Activated T-cell treated with anti-CD3 and anti-CD28 coated beads, Interleukin-2, amount 50 U/mL, for 24 hours (primary cell): ENCODE results near the gene FGF1.

ENCODE experiments used
- DNase-seq: peaks from one replicate; pipeline ENCODE4 v3.0.0-alpha.2; 2020
- H3K27ac Mint-ChIP-seq: 2 replicates; pipeline ENCODE4 v1.8.0; 2020; ENCODE audit warnings: mild to moderate bottlenecking, mixed read lengths
- H3K27me3 Mint-ChIP-seq: 2 replicates; pipeline ENCODE4 v1.8.0; 2020; ENCODE audit warnings: mixed read lengths
- H3K36me3 Mint-ChIP-seq: 2 replicates; pipeline ENCODE4 v1.8.0; 2020; ENCODE audit warnings: low read depth, mixed read lengths
- H3K4me1 Mint-ChIP-seq: 2 replicates; pipeline ENCODE4 v1.8.0; 2020; ENCODE audit warnings: low read depth, mixed read lengths
- H3K4me3 Mint-ChIP-seq: 2 replicates; pipeline ENCODE4 v1.8.0; 2020; ENCODE audit warnings: mild to moderate bottlenecking, moderate library complexity, mixed read lengths
- H3K9me3 Mint-ChIP-seq: 2 replicates; pipeline ENCODE4 v1.8.0; 2020; ENCODE audit warnings: mixed read lengths

Gene FGF1

DNA sequence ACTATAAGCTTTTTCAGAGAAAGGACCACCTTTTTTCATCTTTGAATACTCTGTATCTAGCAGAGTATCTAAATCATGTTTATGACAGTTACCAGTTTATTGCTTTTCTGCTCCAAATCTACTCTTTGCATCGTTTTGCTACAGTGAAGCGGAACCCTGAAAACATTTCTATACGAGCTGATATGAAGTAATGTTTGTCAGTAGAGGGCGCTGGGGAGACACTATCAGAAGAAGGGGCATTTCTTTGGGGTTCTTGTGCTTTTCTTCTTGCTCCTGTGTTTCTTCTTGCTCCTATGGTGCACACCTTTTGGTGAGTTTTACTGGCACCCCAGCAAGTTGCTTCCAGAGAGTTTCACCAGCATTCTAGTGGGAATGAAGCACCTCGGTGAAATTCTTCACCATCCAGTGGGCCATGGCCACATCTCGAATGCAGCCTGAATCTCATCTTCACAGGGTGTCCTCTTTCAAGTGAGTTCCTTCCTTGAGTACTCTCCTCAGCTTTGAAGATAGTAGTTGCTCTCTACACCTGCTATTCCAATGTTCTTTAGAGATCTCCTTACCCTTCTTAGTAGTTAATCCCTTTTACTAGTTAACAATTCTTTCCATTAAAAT lies 98.4 kb downstream of the FGF1 start:
- H3K4me3 Mint-ChIP-seq: no peak overlapping the region
- peaks cover 11% of the 10 kb centered on the region for H3K4me1 Mint-ChIP-seq
- no peaks in the 10 kb centered on the region for H3K9me3 Mint-ChIP-seq
- H3K36me3 Mint-ChIP-seq: no peaks in the 10 kb centered on the region
- H3K27ac Mint-ChIP-seq: no peak overlapping the region
- no peak for DNase-seq
- peaks cover 3% of the 10 kb centered on the region for H3K27me3 Mint-ChIP-seq

DNA sequence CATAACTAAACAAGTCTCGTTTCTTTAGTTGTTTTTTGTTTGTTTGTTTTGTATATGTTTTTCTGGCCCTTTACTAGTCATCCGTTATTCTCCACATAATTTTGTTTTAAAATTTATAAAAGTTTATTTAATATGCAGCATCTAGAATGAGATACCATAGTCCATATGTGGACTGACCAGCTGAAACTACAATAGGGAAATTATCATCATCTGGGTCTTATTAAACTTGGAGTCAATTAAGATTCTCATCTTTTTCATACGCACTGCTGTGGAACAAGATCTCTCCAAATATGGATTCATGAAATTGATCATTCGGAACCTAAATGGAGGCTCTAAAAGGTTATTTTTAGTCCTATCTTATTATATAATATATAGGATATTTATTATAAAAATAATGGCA lies 99.3 kb downstream of the FGF1 start:
- Mint-ChIP-seq H3K27ac (no peak overlapping the region), H3K4me1 (peaks cover 16% of the 10 kb centered on the region)

DNA sequence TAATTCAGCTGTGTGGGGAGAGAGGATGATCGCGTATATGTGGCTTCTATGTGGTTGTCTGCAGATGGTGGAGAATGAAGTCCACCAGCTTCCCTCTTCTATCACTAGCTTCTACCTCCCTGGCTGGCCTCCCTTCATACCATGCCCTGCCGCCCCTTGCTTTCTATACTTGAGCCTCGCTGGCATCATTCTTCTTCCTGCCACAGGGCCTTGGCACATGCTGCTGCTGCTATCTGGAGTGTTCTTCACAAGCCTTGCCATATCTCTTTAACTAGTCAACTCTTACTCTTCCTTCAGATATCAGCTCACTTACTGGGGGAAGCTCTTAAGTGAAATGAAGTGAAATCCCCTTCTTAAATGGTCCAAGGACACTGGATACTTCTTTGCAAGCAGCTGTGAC lies 100.4 kb downstream of the FGF1 start:
- H3K9me3 Mint-ChIP-seq: no peaks in the 10 kb centered on the region
- DNase-seq: no peak
- peaks cover 25% of the 10 kb centered on the region for H3K4me1 Mint-ChIP-seq
- no peak overlapping the region for H3K27ac Mint-ChIP-seq
- peaks cover 3% of the 10 kb centered on the region for H3K27me3 Mint-ChIP-seq
- H3K36me3 Mint-ChIP-seq: no peaks in the 10 kb centered on the region
- H3K4me3 Mint-ChIP-seq: no peak overlapping the region

More for the DNA sequence above, 99.3 kb downstream of the FGF1 start:
- no peak overlapping the region for H3K4me3 Mint-ChIP-seq
- no peaks in the 10 kb centered on the region for H3K36me3 Mint-ChIP-seq
- H3K27me3 Mint-ChIP-seq: peaks cover 3% of the 10 kb centered on the region
- H3K9me3 Mint-ChIP-seq: no peaks in the 10 kb centered on the region
- DNase-seq: no peak

DNA sequence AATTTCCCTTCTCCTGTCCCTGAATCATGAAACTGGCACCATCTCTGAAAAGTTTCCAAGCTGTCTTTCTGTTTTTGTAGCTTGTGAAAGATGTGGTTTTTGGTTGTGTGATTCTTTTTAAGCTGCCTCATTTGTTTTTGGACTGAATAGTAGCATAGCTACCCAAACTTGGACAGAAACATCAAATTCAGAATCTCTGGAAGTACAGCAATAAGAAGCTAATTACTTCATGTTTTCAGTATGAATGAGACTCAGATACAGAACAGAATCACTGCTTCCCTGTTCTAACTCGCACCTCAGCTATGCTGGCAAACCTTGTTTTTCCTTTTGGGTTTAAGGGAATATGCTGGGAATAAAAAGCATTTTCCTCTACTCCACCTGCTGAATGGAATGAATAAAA lies 101.0 kb downstream of the FGF1 start:
- no peaks in the 10 kb centered on the region for H3K36me3 Mint-ChIP-seq
- no peaks in the 10 kb centered on the region for H3K9me3 Mint-ChIP-seq
- no peak for DNase-seq
- no peak overlapping the region for H3K4me3 Mint-ChIP-seq
- H3K27ac Mint-ChIP-seq: no peak overlapping the region
- peaks cover 3% of the 10 kb centered on the region for H3K27me3 Mint-ChIP-seq
- H3K4me1 Mint-ChIP-seq: peaks cover 29% of the 10 kb centered on the region

DNA sequence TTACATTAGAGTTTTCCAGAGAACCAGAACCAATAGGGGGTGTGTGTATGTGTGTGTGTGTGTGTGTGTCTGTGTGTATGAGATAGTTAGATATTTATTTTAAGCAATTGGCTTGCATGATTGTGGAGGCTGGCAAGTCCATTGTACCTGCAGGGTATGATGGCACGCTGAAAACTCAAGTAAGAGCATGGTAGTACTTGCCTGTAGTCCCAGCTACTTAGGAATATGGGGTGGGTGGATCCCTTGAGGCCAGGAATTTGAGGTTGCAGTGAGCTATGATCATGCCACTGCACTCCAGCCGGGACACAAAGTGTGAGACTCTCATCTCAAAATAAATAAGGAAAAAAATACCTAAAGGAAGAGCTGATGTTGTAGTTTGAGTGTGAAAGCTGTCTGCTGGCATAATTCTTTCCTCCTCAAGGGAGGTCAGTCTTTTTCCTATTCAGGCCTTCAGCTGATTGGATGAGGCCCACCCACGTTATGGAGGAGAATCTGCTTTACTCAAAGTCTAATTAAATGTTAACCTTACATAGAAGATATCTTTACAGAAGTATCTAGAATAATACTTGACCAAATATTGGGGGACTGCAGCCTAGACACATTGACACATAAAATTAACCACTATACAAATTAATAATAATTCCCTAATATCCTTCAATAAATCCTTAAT lies 107.6 kb downstream of the FGF1 start:
- DNase-seq: no peak
- Mint-ChIP-seq H3K27ac (no peak overlapping the region), H3K4me3 (no peak overlapping the region), H3K4me1 (peaks cover 29% of the 10 kb centered on the region), H3K27me3 (no peaks in the 10 kb centered on the region), H3K36me3 (no peaks in the 10 kb centered on the region), H3K9me3 (peaks cover 10% of the 10 kb centered on the region)

DNA sequence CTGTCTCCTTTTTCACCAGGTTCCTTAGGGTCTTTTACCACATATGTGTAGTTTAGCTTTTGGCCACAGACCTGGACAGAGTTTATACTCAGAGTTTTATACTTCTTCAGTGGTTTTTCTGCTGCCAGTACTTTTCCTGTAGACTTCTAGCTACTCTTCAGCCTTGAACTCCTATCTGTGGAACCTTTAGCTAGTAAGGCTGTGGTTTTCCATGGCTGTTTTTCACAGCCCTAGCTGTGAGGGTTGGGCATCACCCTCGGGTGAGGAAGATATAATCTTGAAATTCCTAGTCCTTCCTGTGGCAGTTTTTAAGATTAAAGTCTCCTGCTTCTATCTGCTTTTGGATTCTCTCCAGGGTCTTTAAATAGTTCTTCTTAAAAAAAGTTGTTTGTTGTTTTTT lies 109.1 kb downstream of the FGF1 start:
- Mint-ChIP-seq H3K4me1 (peaks cover 21% of the 10 kb centered on the region), H3K9me3 (peaks cover 10% of the 10 kb centered on the region), H3K36me3 (no peaks in the 10 kb centered on the region)

DNA sequence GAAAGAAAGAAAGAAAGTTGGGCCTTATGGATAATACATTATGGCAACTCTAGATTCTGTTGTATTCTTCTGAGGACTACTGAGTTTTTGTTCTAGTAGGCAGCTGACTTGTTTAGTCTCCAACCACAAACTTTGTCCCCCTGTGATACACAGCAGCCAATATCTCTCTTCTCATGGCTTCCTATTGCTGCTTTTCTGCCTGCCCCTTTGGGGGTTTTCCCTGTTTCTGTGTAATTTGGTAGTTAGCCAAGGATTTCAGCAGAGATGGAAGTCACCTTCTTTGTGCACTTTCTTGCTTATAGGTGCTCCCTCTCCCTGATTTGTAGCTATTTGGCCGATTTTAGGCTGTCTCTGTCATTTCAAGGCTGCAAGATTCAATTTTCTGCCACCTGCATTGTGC lies 109.6 kb downstream of the FGF1 start:
- Mint-ChIP-seq H3K36me3 (no peaks in the 10 kb centered on the region), H3K27me3 (no peaks in the 10 kb centered on the region), H3K9me3 (peaks cover 10% of the 10 kb centered on the region), H3K27ac (no peak overlapping the region), H3K4me1 (peaks cover 17% of the 10 kb centered on the region), H3K4me3 (no peak overlapping the region)
- DNase-seq: no peak

More for the DNA sequence above, 109.1 kb downstream of the FGF1 start:
- no peak for DNase-seq
- Mint-ChIP-seq H3K27ac (no peak overlapping the region), H3K4me3 (no peak overlapping the region), H3K27me3 (no peaks in the 10 kb centered on the region)

DNA sequence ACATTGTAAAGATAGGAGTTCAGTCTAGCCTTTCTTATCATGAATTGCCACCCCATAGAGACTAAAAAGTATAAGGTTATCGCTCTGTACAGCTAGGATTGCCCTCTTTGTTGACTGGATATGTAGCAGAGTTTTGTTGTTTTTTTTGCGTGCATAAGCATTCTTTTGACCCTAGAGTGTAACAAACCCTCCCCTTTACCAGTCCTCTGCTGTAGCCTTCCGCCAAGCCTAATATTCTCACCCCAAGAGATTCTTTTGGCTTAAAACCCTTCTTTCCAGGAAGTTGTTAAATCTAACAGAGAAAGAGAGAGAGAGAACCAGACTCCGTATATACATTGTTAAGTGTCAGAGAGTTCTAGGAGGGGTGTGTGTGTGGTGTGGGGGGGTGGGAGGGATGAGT lies 113.9 kb downstream of the FGF1 start:
- Mint-ChIP-seq H3K4me3 (no peak overlapping the region), H3K27me3 (no peaks in the 10 kb centered on the region), H3K9me3 (no peaks in the 10 kb centered on the region), H3K36me3 (no peaks in the 10 kb centered on the region), H3K4me1 (peaks cover 2% of the 10 kb centered on the region), H3K27ac (no peak overlapping the region)
- no peak for DNase-seq

DNA sequence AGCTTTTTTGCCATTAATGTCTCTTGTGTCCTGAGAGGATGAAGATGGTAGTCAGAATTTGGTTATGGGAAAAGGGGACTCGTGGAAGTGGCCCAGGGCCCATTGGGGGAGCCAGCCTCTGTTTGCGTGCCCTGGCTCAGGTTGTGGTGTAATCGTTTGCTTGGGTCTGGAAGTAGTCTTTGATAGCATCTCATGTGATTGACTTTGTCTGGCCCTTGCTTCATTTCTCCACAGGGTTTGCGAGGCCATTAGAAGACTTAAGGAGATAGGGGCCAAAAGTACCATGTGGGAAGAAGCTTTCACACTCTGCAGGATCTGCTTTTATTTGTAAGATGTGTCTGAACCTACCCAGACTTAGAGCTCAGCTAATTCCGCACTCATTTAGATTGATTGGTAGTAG lies 114.5 kb downstream of the FGF1 start:
- Mint-ChIP-seq H3K4me3 (no peak overlapping the region), H3K27me3 (no peaks in the 10 kb centered on the region), H3K9me3 (no peaks in the 10 kb centered on the region), H3K27ac (no peak overlapping the region), H3K36me3 (no peaks in the 10 kb centered on the region), H3K4me1 (no peaks in the 10 kb centered on the region)
- no peak for DNase-seq

DNA sequence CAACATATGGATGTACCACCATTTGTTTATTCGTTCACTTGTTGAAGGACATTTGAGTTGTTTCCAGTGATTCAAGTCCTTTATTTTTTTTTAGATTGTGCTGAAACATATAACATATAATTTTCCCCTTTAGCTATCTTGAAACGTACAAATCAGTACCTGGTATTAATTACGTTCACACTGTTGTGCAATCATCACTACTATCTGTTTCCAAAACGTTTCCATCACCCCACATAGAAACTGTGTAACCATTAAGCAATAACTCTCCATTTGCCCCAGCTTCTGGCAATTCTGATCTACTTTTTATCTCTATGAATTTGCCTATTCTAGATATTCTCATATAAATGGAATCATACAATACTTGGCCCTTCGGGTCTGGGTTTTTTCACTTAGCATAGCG lies 116.0 kb downstream of the FGF1 start:
- Mint-ChIP-seq H3K27ac (no peak overlapping the region), H3K4me3 (no peak overlapping the region), H3K9me3 (no peaks in the 10 kb centered on the region), H3K27me3 (no peaks in the 10 kb centered on the region), H3K4me1 (no peaks in the 10 kb centered on the region), H3K36me3 (no peaks in the 10 kb centered on the region)
- no peak for DNase-seq

DNA sequence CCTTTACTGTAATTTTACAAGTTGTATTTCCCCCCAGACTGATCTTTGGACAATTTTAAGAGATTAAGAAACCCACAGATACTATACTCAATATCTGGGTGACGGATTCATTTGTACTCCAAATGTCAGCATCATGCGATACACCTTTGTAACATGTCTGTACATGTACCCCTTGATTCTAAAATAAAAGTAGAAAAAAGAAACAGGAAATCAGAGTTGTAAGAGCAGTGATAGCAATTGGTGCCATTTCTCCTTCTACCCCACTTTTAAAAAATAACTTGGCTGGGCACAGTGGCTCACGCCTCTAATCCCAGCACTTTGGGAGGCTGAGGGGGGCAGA lies 116.9 kb downstream of the FGF1 start:
- no peak overlapping the region for H3K27ac Mint-ChIP-seq
- no peaks in the 10 kb centered on the region for H3K36me3 Mint-ChIP-seq
- no peaks in the 10 kb centered on the region for H3K9me3 Mint-ChIP-seq
- H3K4me3 Mint-ChIP-seq: no peak overlapping the region
- no peak for DNase-seq
- no peaks in the 10 kb centered on the region for H3K27me3 Mint-ChIP-seq
- H3K4me1 Mint-ChIP-seq: no peaks in the 10 kb centered on the region

DNA sequence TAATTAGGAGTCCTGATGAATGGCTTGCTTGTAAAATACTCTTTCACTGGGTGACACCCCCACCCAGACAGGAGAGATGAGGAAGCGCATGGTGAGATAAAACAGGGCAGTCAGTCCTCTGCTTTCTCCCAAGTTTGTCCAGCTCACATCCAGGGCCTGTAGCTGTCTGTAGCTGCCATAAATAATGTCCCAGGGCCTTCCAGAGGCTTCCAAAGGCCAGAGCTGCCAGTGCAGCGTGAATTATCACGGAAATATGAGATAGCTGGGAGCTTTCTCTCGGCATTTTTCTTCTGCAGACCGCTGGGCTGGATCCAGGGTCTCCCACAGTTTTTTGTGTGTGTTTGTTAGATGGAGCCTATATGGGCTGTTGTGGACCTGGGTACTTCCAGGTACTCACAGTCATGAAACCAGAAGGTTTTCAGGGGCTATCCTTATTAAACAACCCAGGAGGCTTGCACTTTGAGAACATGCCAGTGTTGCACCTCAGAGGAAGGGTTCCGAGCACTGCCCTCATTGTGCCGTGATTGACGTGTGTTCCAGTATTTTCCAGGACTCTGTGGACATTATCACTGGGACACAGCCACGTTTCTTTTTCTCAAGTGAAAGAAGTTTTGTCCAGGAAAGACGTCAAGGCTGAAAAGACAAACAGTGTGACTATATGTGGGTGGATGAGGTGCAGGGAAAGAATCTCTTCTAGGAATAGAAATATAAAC lies 117.5 kb downstream of the FGF1 start:
- DNase-seq: no peak
- Mint-ChIP-seq H3K4me3 (no peak overlapping the region), H3K27ac (no peak overlapping the region), H3K9me3 (no peaks in the 10 kb centered on the region), H3K4me1 (no peaks in the 10 kb centered on the region), H3K27me3 (no peaks in the 10 kb centered on the region), H3K36me3 (no peaks in the 10 kb centered on the region)

DNA sequence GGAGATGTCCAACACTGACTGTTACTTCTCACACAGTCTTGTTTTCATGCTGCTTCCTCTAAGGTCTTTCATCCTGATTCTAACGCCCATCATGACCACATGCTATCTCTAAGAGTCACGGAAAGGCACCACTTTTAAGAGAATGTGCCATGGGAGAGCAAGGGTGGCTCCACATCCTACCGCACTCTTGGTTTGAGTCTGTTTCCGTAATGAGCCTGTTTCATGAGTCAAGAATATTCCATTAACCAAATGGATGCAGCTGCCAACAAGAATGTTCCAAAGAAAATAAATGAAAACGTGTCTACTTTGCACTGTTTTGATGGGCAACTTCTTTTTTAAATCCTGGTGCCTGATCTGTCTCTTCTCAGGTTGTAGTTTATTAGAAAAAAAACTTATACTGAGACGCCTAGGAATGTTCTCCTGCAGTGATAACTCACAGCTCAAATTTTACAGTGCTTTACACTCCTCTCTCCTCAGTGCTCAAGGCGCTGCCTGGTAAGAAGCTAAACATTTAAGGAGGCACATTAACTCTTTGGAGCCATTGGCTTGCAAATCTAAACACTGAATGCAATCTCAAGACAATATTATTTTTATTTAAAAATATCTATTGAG lies 124.3 kb downstream of the FGF1 start:
- H3K27me3 Mint-ChIP-seq: peaks cover 2% of the 10 kb centered on the region
- no peak overlapping the region for H3K27ac Mint-ChIP-seq
- H3K9me3 Mint-ChIP-seq: no peaks in the 10 kb centered on the region
- no peaks in the 10 kb centered on the region for H3K36me3 Mint-ChIP-seq
- DNase-seq: no peak
- H3K4me3 Mint-ChIP-seq: no peak overlapping the region
- H3K4me1 Mint-ChIP-seq: no peaks in the 10 kb centered on the region

DNA sequence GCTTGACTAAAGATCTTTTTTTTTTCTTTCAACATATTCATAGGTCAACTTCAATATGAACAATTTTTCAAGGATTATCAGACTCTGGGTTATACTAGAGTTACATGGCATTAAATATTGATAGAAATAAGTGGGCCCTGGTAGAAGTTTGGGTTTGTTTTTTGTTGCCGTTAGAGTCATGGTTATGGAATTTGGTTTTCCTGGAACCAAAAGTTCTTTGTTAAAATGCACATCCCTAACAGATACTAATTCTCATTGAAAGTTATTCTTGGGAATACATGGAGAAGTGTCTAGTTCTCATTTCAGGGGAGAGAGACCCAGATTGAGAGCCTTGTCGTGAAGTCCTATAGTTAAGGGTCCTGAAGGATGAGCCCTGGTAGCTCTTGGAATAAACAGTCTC lies 124.9 kb downstream of the FGF1 start:
- no peak for DNase-seq
- H3K27ac Mint-ChIP-seq: no peak overlapping the region
- H3K4me1 Mint-ChIP-seq: no peaks in the 10 kb centered on the region
- no peak overlapping the region for H3K4me3 Mint-ChIP-seq
- H3K9me3 Mint-ChIP-seq: no peaks in the 10 kb centered on the region
- H3K27me3 Mint-ChIP-seq: peaks cover 2% of the 10 kb centered on the region
- H3K36me3 Mint-ChIP-seq: no peaks in the 10 kb centered on the region

DNA sequence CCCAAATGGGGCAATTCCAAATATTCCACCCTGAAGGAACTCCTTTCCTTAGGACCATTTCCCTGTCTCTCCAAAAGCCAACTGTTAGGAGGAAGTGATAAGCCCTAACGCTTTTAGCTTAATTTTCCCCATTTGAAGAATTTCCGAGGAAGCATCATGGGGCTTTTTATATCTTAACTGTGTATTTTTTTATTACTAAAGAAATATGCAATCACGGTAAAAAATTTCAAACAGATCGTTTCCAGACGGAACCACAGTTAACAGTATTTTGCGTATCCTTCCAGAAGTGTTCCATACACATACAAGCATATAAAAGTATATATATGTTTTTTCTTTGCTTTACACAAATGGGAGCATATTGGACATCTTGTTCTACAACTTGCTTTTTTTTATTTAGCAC lies 133.8 kb downstream of the FGF1 start:
- Mint-ChIP-seq H3K36me3 (no peaks in the 10 kb centered on the region), H3K27ac (no peak overlapping the region), H3K9me3 (no peaks in the 10 kb centered on the region), H3K27me3 (peaks cover 49% of the 10 kb centered on the region), H3K4me1 (peaks cover 18% of the 10 kb centered on the region), H3K4me3 (no peak overlapping the region)
- DNase-seq: no peak
